Bronchial epithelial cell (primary cell): ENCODE data around the gene PLA2G7. TPM values are rescaled to one million over a fixed set of nuclear protein-coding genes. Genes with fewer than 3 reads are reported as not detected.

Experiments
- DNase-seq: peaks from one replicate; pipeline ENCODE4 v3.0.0-alpha.2; 2010; ENCODE audit warnings: low read depth
- FAIRE-seq: peaks from 2 replicates; lab custom pipeline; 2011; peaks lifted over from hg19 to GRCh38; lab: Jason Lieb, UNC
- H3K27me3 ChIP-seq: 2 replicates; pipeline ENCODE4 v1.5.1; 2011; ENCODE audit warnings: low read length; ENCODE audit not compliant: control insufficient read depth, insufficient read depth
- H3K36me3 ChIP-seq: 2 replicates; pipeline ENCODE4 v1.5.1; 2011; ENCODE audit warnings: low read length; ENCODE audit not compliant: control insufficient read depth, insufficient read depth
- H3K4me3 ChIP-seq: 2 replicates; pipeline ENCODE4 v1.5.1; 2011; ENCODE audit warnings: mild to moderate bottlenecking, low read depth, low read length, control low read depth
- total RNA-seq: library from RNA; depleted of rRNA; stranded (reverse); fragments of >200 nt; gene quantifications from 2 replicates; pipeline ENCODE4 v1.2.1, GENCODE V29; 2014
- TF ChIP-seq, protein P1 (sequence below): IDR thresholded peaks from 2 replicates; pipeline ENCODE4 v1.5.1; 2011; ENCODE audit warnings: mild to moderate bottlenecking, moderate library complexity, low read length, control low read depth, inconsistent platforms; ENCODE audit not compliant: insufficient read depth, severe bottlenecking

Gene PLA2G7
- total RNA-seq, 1 donor from 2014 or later, result not detected

DNA sequence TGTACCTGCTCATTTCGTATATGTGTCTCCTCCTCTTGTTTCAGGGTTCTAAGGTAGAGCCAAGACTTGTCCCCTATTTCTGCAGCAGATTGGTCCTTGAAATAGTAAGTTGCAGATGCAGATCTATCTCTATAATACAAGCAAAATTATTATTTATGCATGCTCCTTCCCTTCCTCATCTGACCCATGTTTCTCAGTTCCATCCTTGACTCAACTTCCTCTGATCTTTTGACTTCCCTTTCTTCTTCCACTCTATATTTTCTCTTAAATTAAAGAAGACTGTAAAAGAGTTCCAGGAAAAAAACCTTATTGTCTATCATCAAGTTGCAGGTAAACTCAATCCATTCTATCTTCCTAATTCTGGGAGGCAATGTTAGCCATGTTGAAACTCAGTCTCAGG, 23.7 kb downstream of the PLA2G7 start:
- TF ChIP-seq, protein P1, sequence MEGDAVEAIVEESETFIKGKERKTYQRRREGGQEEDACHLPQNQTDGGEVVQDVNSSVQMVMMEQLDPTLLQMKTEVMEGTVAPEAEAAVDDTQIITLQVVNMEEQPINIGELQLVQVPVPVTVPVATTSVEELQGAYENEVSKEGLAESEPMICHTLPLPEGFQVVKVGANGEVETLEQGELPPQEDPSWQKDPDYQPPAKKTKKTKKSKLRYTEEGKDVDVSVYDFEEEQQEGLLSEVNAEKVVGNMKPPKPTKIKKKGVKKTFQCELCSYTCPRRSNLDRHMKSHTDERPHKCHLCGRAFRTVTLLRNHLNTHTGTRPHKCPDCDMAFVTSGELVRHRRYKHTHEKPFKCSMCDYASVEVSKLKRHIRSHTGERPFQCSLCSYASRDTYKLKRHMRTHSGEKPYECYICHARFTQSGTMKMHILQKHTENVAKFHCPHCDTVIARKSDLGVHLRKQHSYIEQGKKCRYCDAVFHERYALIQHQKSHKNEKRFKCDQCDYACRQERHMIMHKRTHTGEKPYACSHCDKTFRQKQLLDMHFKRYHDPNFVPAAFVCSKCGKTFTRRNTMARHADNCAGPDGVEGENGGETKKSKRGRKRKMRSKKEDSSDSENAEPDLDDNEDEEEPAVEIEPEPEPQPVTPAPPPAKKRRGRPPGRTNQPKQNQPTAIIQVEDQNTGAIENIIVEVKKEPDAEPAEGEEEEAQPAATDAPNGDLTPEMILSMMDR, result no peak

GRCh38 chr6:46706464-46706863, 28.7 kb downstream of the PLA2G7 start:
- Histone ChIP-seq H3K27me3 (no peaks in the 10 kb centered on the region), H3K4me3 (no peak overlapping the region), H3K36me3 (no peaks in the 10 kb centered on the region)
- FAIRE-seq (no peak), DNase-seq (peak; percentile 41)
- TF ChIP-seq, protein P1, result no peak

More for the DNA sequence above, 23.7 kb downstream of the PLA2G7 start:
- no peak for FAIRE-seq
- Histone ChIP-seq H3K27me3 (no peaks in the 10 kb centered on the region), H3K4me3 (no peak overlapping the region), H3K36me3 (no peaks in the 10 kb centered on the region)
- DNase-seq, result no peak

- no peaks in the 10 kb centered on the region for H3K36me3 ChIP-seq
- DNase-seq (peak; percentile 70), FAIRE-seq (no peak)
- no peaks in the 10 kb centered on the region for H3K27me3 ChIP-seq
- H3K4me3 ChIP-seq, result no peak overlapping the region
- TF ChIP-seq, protein P1, result peak; percentile 40
These were observed 30.6 kb downstream of the PLA2G7 start for GRCh38 chr6:46704562-46704961.

- H3K36me3 ChIP-seq, result no peaks in the 10 kb centered on the region
- TF ChIP-seq, protein P1, result no peak
- FAIRE-seq, result no peak
- H3K27me3 ChIP-seq, result no peaks in the 10 kb centered on the region
- DNase-seq, result no peak
- H3K4me3 ChIP-seq, result no peak overlapping the region
These were observed 35.2 kb downstream of the PLA2G7 start for GRCh38 chr6:46699970-46700369.

GRCh38 chr6:46690911-46691451, 44.2 kb downstream of the PLA2G7 start:
- H3K27me3 ChIP-seq, result no peaks in the 10 kb centered on the region
- H3K36me3 ChIP-seq, result no peaks in the 10 kb centered on the region
- DNase-seq (no peak), FAIRE-seq (no peak)
- TF ChIP-seq, protein P1, result no peak
- no peak overlapping the region for H3K4me3 ChIP-seq

GRCh38 chr6:46690141-46690755, 44.9 kb downstream of the PLA2G7 start:
- Histone ChIP-seq H3K4me3 (no peak overlapping the region), H3K36me3 (no peaks in the 10 kb centered on the region), H3K27me3 (no peaks in the 10 kb centered on the region)
- no peak for FAIRE-seq
- TF ChIP-seq, protein P1, result no peak
- DNase-seq, result no peak
